Measurements from ENCODE around the gene HOXD8.

DNA sequence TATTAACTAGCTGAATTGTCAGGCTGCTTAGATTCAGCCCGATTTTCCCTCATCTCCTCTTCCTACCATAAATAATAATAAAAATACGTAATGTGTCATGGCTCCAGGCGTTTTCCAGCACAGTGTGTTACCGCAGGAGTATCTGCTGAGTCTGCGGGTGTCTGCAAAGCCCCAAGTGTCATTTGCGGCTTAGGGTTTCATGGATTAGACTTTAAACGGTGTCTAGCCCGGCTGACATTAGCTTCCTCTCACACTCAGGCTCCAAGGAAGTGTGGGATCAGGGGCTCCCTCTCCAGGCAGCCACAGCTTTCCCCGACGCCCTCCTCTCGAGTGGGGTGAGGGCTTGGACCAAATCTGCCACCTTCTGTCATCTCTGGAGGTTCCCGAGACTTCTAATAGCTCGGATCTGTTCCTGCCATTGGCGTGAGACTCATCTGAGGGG, 44.9 kb downstream of the HOXD8 start:
- TF ChIP-seq CTCF (conservative IDR thresholded peaks at IDR 0.05 in 1 of 2, IDR thresholded peaks at IDR 0.05 in 1 of 2; ENCODE audit: low read depth in 1 of 2, low read length in 2 of 2) (no peak), EZH2 (IDR thresholded peaks at IDR 0.05; ENCODE audit: low read length, missing control alignments) (no peak)
